Neural progenitor cell (in vitro differentiated cells): Measurements from ENCODE around the gene NT5DC3. TPM values are rescaled to one million over a fixed set of nuclear protein-coding genes. Genes with fewer than 3 reads are reported as not detected.

Experiments
- DNase-seq: peaks from one replicate; pipeline ENCODE4 v3.0.0-alpha.2; 2016; ENCODE audit warnings: low spot score
- H2AFZ ChIP-seq: fragments of 200-600 bp; sonication (generic); replicated peaks from 2 replicates; pipeline ENCODE4 v1.6.1; 2016; ENCODE audit warnings: antibody characterized with exemption
- H3F3A ChIP-seq: fragments of 200-600 bp; sonication (generic); 2 replicates; pipeline ENCODE4 v1.6.1; 2016; ENCODE audit warnings: antibody characterized with exemption, low read depth
- H3K27ac ChIP-seq: fragments of 200-600 bp; sonication (generic); 2 replicates; pipeline ENCODE4 v1.5.1; 2016; ENCODE audit warnings: mild to moderate bottlenecking
- H3K27me3 ChIP-seq: fragments of 200-600 bp; sonication (generic); 2 replicates; pipeline ENCODE4 v1.6.1; 2016; ENCODE audit warnings: mild to moderate bottlenecking, moderate library complexity
- H3K36me3 ChIP-seq: fragments of 200-600 bp; sonication (generic); 2 replicates; pipeline ENCODE4 v1.5.1; 2016
- H3K4me1 ChIP-seq: fragments of 200-600 bp; sonication (generic); 2 replicates; pipeline ENCODE4 v1.6.1; 2016; ENCODE audit warnings: mixed run types
- H3K4me2 ChIP-seq: fragments of 200-600 bp; sonication (generic); 2 replicates; pipeline ENCODE4 v1.6.1; 2016
- H3K4me3 ChIP-seq: fragments of 200-600 bp; sonication (generic); 2 replicates; pipeline ENCODE4 v1.5.1; 2016
- H3K79me2 ChIP-seq: fragments of 200-600 bp; sonication (generic); 2 replicates; pipeline ENCODE4 v1.6.1; 2016; ENCODE audit warnings: low read depth
- H3K9ac ChIP-seq: fragments of 200-600 bp; sonication (generic); 2 replicates; pipeline ENCODE4 v1.6.1; 2016
- H3K9me3 ChIP-seq: fragments of 200-600 bp; sonication (generic); 2 replicates; pipeline ENCODE4 v1.5.1; 2016; ENCODE audit warnings: low read depth
- H4K20me1 ChIP-seq: fragments of 200-600 bp; sonication (generic); 2 replicates; pipeline ENCODE4 v1.6.1; 2016; ENCODE audit warnings: low read depth
- H3K27ac Mint-ChIP-seq: 3 replicates; pipeline ENCODE4 v1.8.0; 2021; ENCODE audit warnings: mixed read lengths
- H3K27me3 Mint-ChIP-seq: 2 replicates; pipeline ENCODE4 v1.8.0; 2022; ENCODE audit warnings: low read depth, mild to moderate bottlenecking, inconsistent platforms, moderate library complexity, mixed read lengths; ENCODE audit not compliant: insufficient read depth
- H3K36me3 Mint-ChIP-seq: 3 replicates; pipeline ENCODE4 v1.8.0; 2021; ENCODE audit warnings: mixed read lengths
- H3K4me1 Mint-ChIP-seq: 3 replicates; pipeline ENCODE4 v1.8.0; 2021; ENCODE audit warnings: mixed read lengths
- H3K4me3 Mint-ChIP-seq: 3 replicates; pipeline ENCODE4 v1.8.0; 2021; ENCODE audit warnings: mild to moderate bottlenecking, moderate library complexity, mixed read lengths
- H3K9me3 Mint-ChIP-seq: 3 replicates; pipeline ENCODE4 v1.8.0; 2020; ENCODE audit warnings: mixed read lengths
- CTCF ChIP-seq: fragments of 200-600 bp; sonication (generic); IDR thresholded peaks from 2 replicates; pipeline ENCODE4 v1.5.1; 2017; ENCODE audit warnings: antibody characterized with exemption, mild to moderate bottlenecking
- EZH2 ChIP-seq: fragments of 200-600 bp; sonication (generic); IDR thresholded peaks from 2 replicates; pipeline ENCODE4 v1.6.1; 2017; ENCODE audit warnings: antibody characterized with exemption, mild to moderate bottlenecking, moderate library complexity
- EZH2phosphoT487 ChIP-seq: fragments of 200-600 bp; sonication (generic); IDR thresholded peaks from 2 replicates; pipeline ENCODE4 v1.6.1; 2017; ENCODE audit warnings: antibody characterized with exemption
- total RNA-seq: library from RNA; depleted of rRNA; stranded (reverse); fragments of >200 nt; gene quantifications from 2 replicates; pipeline ENCODE4 v1.2.3, GENCODE V29; 2015; ENCODE audit warnings: low replicate concordance

NT5DC3 gene
- total RNA-seq, 1 donor from 2014 or later = 3.1 TPM

GRCh38 chr12:103728323-103728722 is 112.7 kb downstream of the NT5DC3 start:
- Mint-ChIP-seq H3K4me3 (no peak overlapping the region), H3K27me3 (peaks cover 3% of the 10 kb centered on the region), H3K27ac (no peak overlapping the region), H3K9me3 (peaks cover 9% of the 10 kb centered on the region), H3K36me3 (no peaks in the 10 kb centered on the region), H3K4me1 (no peaks in the 10 kb centered on the region)
- H2AFZ ChIP-seq = no peak overlapping the region
- DNase-seq = no peak
- TF ChIP-seq EZH2 (no peak), CTCF (no peak), EZH2phosphoT487 (no peak)
- H3K79me2 ChIP-seq = no peaks in the 10 kb centered on the region
- H3K4me2 ChIP-seq = no peak overlapping the region
- H3K4me3 ChIP-seq = no peak overlapping the region
- H4K20me1 ChIP-seq = no peaks in the 10 kb centered on the region
- H3K36me3 ChIP-seq = no peaks in the 10 kb centered on the region
- H3K27me3 ChIP-seq = no peaks in the 10 kb centered on the region
- H3K27ac ChIP-seq = no peak overlapping the region
- no peak overlapping the region for H3K9ac ChIP-seq
- no peaks in the 10 kb centered on the region for H3F3A ChIP-seq
- H3K9me3 ChIP-seq = no peaks in the 10 kb centered on the region
- H3K4me1 ChIP-seq = no peaks in the 10 kb centered on the region

GRCh38 chr12:103727638-103728037 is 113.4 kb downstream of the NT5DC3 start:
- Histone ChIP-seq H2AFZ (no peak overlapping the region), H4K20me1 (no peaks in the 10 kb centered on the region), H3K27ac (no peak overlapping the region), H3K4me2 (no peak overlapping the region), H3F3A (no peaks in the 10 kb centered on the region), H3K4me3 (no peak overlapping the region), H3K4me1 (no peaks in the 10 kb centered on the region), H3K9me3 (no peaks in the 10 kb centered on the region), H3K36me3 (no peaks in the 10 kb centered on the region), H3K9ac (no peak overlapping the region), H3K27me3 (no peaks in the 10 kb centered on the region), H3K79me2 (no peaks in the 10 kb centered on the region)
- peaks cover 3% of the 10 kb centered on the region for H3K27me3 Mint-ChIP-seq
- no peaks in the 10 kb centered on the region for H3K4me1 Mint-ChIP-seq
- H3K9me3 Mint-ChIP-seq = peaks cover 9% of the 10 kb centered on the region
- no peaks in the 10 kb centered on the region for H3K36me3 Mint-ChIP-seq
- no peak for TF ChIP-seq EZH2
- TF ChIP-seq EZH2phosphoT487 = no peak
- no peak overlapping the region for H3K27ac Mint-ChIP-seq
- H3K4me3 Mint-ChIP-seq = no peak overlapping the region
- DNase-seq = no peak

GRCh38 chr12:103725398-103725797 is 115.6 kb downstream of the NT5DC3 start:
- Mint-ChIP-seq H3K27ac (no peak overlapping the region), H3K36me3 (no peaks in the 10 kb centered on the region), H3K4me1 (no peaks in the 10 kb centered on the region), H3K9me3 (no peaks in the 10 kb centered on the region), H3K27me3 (peaks cover 3% of the 10 kb centered on the region), H3K4me3 (no peak overlapping the region)
- H4K20me1 ChIP-seq = no peaks in the 10 kb centered on the region
- no peak overlapping the region for H3K4me3 ChIP-seq
- no peaks in the 10 kb centered on the region for H3K4me1 ChIP-seq
- no peaks in the 10 kb centered on the region for H3F3A ChIP-seq
- H3K27me3 ChIP-seq = no peaks in the 10 kb centered on the region
- DNase-seq = no peak
- no peaks in the 10 kb centered on the region for H3K9me3 ChIP-seq
- no peak overlapping the region for H3K9ac ChIP-seq
- no peak for TF ChIP-seq CTCF
- TF ChIP-seq EZH2phosphoT487 = no peak
- no peak for TF ChIP-seq EZH2
- no peak overlapping the region for H3K4me2 ChIP-seq
- no peak overlapping the region for H2AFZ ChIP-seq
- no peak overlapping the region for H3K27ac ChIP-seq
- no peaks in the 10 kb centered on the region for H3K36me3 ChIP-seq
- no peaks in the 10 kb centered on the region for H3K79me2 ChIP-seq

Other genes with a start within 250 kb of the NT5DC3 start
- gene HSP90B1, start 89.2 kb upstream of the NT5DC3 start, total RNA-seq = 384 and 588 TPM in 2 replicates
- gene TDG, start 124.6 kb upstream of the NT5DC3 start, total RNA-seq = 60.2 and 88.1 TPM in 2 replicates
- gene GLT8D2, start 209.0 kb upstream of the NT5DC3 start, total RNA-seq = 1.9 and 3.9 TPM in 2 replicates
- 4.2 and 4.6 TPM in 2 replicates for gene HCFC2, start 223.3 kb upstream of the NT5DC3 start, total RNA-seq